HK-2 (cell line): ENCODE results near the gene ERCC6.
A peak's percentile ranks its signal among the peaks of the same experiment; 100 is the strongest.

Experiments
- DNase-seq: peaks from one replicate; pipeline ENCODE4 v3.0.0-alpha.2; 2018; ENCODE audit not compliant: unreplicated experiment

The ERCC6 gene

GRCh38 chr10:49549640-49550346, 10.9 kb upstream of the ERCC6 start:
- no peak for DNase-seq

GRCh38 chr10:49543604-49544003, 4.7 kb upstream of the ERCC6 start:
- DNase-seq = no peak

GRCh38 chr10:49542353-49542752, 3.4 kb upstream of the ERCC6 start:
- no peak for DNase-seq

DNA sequence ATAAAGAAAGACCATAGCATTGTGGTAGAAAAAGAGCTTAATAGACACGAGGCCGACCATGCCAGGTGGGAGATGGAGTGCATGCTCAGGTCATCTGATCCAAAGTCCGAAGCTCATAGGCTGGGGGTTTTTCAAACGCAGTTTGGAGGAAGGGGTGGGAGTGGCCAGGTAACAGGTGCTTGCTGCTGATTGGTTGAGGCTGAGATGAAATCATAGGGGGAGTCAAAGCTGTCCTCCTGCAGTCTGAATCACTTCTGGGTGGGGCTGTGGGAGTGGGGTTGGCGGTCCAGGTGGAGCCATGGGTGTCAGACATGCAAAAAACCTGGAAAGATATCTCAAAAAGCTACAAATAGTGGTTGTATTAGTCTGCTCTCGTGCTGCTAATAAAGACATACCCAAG, 2.8 kb upstream of the ERCC6 start:
- no peak for DNase-seq

DNA sequence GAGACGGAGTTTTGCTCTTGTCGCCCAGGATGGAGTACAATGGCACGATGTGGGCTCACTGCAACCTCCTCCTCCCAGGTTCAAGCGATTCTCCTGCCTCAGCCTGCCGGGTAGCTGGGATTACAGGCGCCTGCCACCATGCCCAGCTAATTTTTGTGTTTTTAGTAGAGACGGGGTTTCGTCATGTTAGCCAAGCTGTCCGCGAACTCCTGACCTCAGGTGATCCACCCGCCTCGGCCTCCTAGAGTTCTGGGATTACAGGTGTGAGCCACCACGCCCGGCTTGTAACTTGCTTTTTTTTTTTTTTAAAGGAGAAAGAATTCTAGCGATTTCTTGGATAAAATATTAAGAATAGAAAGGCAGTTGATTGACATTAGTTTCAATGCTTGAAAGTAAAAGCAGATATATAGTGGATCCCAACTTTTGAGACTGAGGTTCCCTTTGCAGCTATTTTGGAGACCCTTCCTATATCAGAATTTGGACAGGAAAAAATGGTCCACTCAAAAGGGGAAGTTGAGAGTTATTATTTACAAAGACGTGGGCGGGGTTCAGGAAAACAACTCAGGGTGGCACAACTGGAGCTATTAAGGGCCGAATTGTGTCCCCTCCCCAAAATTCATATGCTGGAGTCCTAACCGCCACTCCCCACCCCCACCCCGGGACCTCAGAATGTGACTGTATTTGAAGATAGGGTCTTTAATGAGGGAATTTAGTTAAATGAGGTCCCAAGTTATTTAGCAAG, 1.3 kb upstream of the ERCC6 start:
- no peak for DNase-seq

GRCh38 chr10:49539320-49539885, 482 bp upstream of the ERCC6 start:
- DNase-seq = peak; percentile 58

DNA sequence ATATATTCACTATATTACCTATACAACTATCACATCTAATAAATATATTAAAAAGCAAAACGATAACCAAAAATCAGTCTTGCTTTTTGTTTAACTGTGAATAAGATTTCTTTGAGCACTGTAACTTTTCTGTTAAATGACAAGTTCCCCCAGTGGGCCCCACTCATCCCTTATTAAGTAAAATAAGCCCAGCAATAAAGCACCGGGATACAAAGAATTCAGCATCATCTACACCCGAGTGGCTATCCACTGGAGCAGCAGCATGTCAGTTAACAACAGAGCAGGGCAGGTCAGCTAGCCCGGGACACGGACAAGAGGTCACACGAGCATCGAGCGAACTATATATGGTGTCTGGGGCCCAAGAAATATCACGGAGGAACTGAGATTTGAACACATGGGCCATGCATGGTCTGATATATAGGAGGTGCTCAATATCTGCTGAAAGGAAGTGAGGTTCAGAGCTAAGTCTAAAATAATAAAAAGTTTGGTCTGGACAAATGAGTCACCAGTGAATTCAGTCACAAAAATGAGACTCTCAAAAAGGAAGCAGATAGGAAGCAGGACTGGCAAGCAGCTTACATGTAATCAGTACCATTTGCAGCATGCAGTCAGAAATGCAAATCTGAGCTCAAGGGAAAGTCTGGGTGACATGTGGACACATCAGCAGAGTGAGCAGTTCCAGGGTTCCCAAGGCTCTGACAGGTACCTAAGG, 4.1 kb downstream of the ERCC6 start:
- no peak for DNase-seq

DNA sequence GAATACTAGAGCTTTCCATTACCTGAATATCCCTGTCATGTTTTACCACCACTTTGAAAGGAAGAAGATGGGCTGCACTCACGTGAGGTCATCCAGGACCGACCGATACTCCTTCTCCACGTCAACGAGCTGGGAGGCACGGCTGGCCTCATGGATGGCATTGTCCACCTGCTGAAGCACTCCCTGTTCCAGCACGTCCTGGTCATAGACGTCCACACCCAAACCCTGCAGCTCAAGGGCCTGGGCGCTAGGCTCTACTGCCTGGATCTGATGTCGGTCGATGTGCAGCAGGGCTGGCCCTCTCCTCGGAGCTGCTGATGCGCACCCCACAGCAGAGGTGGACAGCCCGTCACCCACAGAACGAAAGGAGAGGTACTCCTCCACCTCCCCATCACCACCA, 6.5 kb downstream of the ERCC6 start:
- no peak for DNase-seq

- DNase-seq = no peak
Observed at GRCh38 chr10:49528977-49529506, 9.9 kb downstream of the ERCC6 start.

DNA sequence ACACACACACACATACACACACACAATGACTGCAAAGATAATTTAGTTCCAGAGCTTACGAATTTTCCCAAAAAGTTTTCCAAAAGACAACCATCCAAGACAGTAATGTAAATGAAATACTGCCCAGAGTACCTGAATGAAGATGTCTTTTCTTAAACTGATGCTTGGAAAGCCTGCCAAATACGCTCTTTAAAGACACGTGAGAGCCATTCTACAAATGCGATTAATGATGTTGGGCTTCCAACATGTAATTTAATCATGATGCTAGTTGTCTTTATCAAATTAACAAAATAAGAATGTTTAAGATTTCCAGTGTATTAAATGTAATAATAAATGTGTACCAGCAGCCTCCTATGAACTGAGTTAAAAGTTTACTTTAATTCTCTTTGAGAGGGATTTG, 11.1 kb downstream of the ERCC6 start:
- DNase-seq = no peak

GRCh38 chr10:49527061-49527460, 11.9 kb downstream of the ERCC6 start:
- no peak for DNase-seq

GRCh38 chr10:49526619-49527018, 12.3 kb downstream of the ERCC6 start:
- no peak for DNase-seq

- DNase-seq = no peak
Observed at GRCh38 chr10:49524496-49524895, 14.4 kb downstream of the ERCC6 start.

GRCh38 chr10:49523301-49523700, 15.6 kb downstream of the ERCC6 start:
- DNase-seq = no peak

- no peak for DNase-seq
Observed at GRCh38 chr10:49521062-49521461, 17.9 kb downstream of the ERCC6 start.

DNA sequence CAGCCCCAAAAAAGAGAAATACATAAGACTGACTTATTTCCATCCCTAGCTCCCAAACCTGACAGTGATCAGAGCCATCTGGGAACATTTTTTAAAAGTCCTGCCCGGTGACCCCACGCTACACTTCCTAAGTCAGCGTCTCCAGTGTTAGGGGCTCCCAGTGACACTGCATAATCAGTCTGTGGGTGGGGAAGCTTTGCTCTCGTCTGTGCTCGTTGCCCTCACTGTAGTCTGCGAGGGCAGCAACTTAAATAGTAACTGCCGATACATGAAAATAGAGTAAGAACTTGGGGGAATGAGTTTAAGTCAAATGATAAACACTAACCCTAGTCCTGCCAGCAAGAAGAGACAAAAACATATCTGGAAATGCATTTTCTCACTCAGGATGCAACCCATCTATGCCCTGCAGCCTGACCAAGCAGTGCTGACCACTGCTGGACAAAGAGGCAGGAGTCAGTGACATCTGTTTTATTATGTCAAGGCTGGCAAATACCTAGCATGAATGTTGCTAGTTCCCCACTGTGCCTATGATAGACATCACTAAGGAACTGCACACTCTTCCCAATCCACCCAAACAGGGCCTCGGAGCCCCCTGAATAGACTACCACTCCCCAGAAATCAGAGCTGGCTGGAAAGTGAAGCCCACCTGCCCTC, 18.7 kb downstream of the ERCC6 start:
- DNase-seq = no peak

DNA sequence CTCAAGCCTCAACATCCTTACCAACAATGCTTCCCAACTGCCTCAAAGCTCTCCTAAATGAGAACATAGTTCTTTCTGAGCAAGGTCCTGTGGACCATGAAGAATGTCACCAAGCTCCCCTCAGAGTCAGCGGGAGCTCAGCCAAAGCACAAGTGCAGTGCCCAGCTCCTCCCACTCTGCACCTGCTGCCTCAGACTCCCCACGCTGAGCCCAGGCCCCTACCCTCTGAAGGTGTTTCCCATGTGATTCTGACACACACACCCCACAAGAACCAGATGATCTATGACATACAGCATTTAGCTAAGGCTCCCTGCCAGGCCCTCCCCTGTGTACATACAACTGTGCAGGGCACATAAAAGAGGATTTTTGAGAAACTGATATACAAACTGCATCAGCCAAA, 19.2 kb downstream of the ERCC6 start:
- no peak for DNase-seq

DNA sequence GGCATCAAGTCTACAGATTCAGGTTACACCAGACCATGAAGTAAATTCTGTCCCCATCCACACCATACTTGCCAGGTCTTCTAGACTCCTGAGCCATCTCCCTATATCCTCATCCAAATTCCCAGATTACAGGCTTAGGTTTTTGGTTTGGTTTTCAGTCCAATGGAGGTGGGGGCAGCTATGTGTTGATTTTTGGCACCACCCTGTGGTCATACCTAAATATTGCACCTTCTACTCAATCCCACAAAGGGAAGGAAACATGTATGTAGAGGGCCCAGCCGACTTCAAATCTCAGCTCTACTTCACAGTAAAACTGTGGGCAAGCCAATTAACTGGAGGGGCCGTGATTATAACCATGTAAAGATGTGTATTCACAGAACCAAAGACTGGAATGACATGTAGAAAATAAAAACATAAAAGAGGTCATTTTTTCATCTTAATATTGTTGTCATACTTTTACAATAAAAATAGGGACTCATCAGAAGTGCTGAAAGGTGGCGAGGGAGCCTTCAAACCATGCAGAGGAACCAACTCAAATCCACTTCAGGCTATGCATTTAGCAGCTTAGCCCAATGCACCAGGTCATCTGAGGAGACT, 19.8 kb downstream of the ERCC6 start:
- peak; percentile 34 for DNase-seq

DNA sequence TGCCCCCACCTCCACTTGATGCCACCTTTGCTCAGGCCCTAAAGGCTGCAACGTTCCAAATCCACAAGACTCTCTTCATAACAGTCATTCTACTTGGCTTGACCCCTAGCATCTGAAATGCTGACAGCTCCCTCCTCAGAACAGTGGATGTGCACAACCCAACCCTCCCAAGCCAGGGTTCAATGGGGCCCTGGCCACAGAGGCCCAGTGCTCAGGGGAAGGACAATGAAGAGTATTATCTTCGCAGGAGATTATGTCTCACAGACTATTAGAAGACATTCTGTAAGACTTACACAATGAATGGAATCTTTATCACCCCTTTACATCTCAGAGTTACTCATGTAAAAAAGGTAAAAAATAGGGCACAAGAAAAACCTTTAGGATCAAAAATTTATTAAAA, 20.4 kb downstream of the ERCC6 start:
- DNase-seq = no peak

DNA sequence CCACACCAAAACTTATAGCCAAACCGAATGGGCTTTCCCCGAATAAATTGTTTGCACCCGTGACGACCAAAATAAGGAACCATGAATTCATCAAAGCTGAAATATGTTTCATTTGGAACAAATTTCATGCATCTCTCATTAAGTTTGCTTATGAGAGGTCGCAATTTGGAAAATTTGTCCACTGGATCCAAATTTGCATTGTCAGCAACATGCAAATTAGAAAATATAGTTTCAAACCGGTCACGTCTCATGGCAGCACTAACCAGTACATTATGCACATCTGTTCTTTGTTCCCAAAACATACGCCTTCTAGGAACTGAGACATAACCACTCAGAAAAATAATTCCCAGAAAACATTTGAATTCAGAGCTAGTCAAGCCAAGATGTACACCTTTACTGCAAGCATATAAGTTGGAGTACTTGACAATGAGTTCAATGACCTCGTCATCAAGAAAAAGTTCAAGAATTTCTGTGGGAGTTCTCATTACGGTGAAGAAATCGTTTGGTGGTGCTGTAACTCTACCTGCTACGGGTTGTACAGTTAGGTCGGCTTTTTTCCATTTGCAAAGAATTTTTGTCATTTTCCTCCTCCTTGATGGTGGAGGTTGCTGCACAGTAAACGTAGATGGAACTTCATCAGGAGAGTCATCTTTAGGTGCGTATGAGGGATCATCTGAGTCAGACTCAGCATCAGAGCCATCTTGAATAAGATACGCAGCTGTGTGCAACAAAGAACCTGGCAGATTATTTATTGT, 22.5 kb downstream of the ERCC6 start:
- DNase-seq = no peak
